Lung (tissue), 12 donors: ENCODE measurements around the gene COMT. TPM values are rescaled to one million over a fixed set of nuclear protein-coding genes. Genes with fewer than 3 reads are reported as not detected.

Experiments used
- ATAC-seq: fragments of 200-7000 bp; cut with Tn5 transposase; one replicate; pipeline ENCODE4 v1.9.1; 2020; ENCODE audit warnings: moderate number of reproducible peaks; ENCODE audit not compliant: insufficient read depth, low FRiP score
- DNase-seq, 3 donors: peaks; one replicate each; pipeline ENCODE4 v3.0.0-alpha.2; 2013 to 2017
- H3K27ac ChIP-seq, 2 donors: one replicate each; pipeline ENCODE4 v1.5.1; 2013; ENCODE audit warnings: mild to moderate bottlenecking in 2 of 2, moderate library complexity in 2 of 2, control low read depth in 1 of 2, inconsistent platforms in 1 of 2, low read depth in 1 of 2, low read length in 1 of 2
- H3K27me3 ChIP-seq, 3 donors: one replicate each; pipeline ENCODE4 v1.5.1; 2013; ENCODE audit warnings: low read length in 2 of 3; ENCODE audit not compliant: control insufficient read depth in 3 of 3, insufficient read depth in 3 of 3
- H3K36me3 ChIP-seq, 4 donors: one replicate each; pipeline ENCODE4 v1.5.1; 2013; ENCODE audit warnings: low read length in 4 of 4, mild to moderate bottlenecking in 1 of 4, moderate library complexity in 1 of 4; ENCODE audit not compliant: control insufficient read depth in 4 of 4, insufficient read depth in 4 of 4
- H3K4me1 ChIP-seq, 5 donors: one replicate each; pipeline ENCODE4 v1.5.1; 2013; ENCODE audit warnings: low read length in 5 of 5, mild to moderate bottlenecking in 2 of 5, moderate library complexity in 1 of 5; ENCODE audit not compliant: control insufficient read depth in 5 of 5, insufficient read depth in 5 of 5
- H3K4me3 ChIP-seq: one replicate; pipeline ENCODE4 v1.5.1; 2013; ENCODE audit warnings: mild to moderate bottlenecking, control low read depth, moderate library complexity
- H3K9ac ChIP-seq, 2 donors: one replicate each; pipeline ENCODE4 v1.5.1; 2013; ENCODE audit warnings: low read length in 2 of 2, control low read depth in 1 of 2; ENCODE audit not compliant: insufficient read depth in 1 of 2
- H3K9me3 ChIP-seq, 4 donors: one replicate each; pipeline ENCODE4 v1.5.1; 2013; ENCODE audit warnings: low read length in 3 of 4, mild to moderate bottlenecking in 1 of 4, moderate library complexity in 1 of 4; ENCODE audit not compliant: control insufficient read depth in 4 of 4, insufficient read depth in 3 of 4
- WGBS, 2 donors: extraction: QIAGEN DNeasy Blood & Tissue Kit; methylation state at CpG; one replicate each; pipeline ENCODE4 v1.1.7; 2013; 5-methylcytosine and 5-hydroxymethylcytosine counted together
- polyA plus RNA-seq, 2 donors: library from polyadenylated mRNA; stranded (reverse); fragments of 200-250 nt; gene quantifications; one replicate each; pipeline ENCODE4 v1.2.1, GENCODE V29; 2013
- total RNA-seq, 2 donors: library from RNA; depleted of rRNA in 1 of 2; stranded (reverse); fragments of >200 nt in 1 of 2; gene quantifications; one replicate each; pipeline ENCODE4 v1.2.1, GENCODE V29; 2014 to 2021
- TF ChIP-seq, protein P1 (sequence below): IDR thresholded peaks from 2 replicates; pipeline ENCODE4 v1.5.1; 2012; ENCODE audit warnings: mild to moderate bottlenecking; ENCODE audit errors: control extremely low read depth, extremely low read depth
- donor health status: control.
- donor health status: control.
- donor health status: Bipolar disorder and iron deficiency.
- donor health status: healthy.
- donor health status: DM: yes; HTN: yes; CAD: no.

COMT gene
- total and polyA plus RNA-seq, 4 donors = 147 to 272 (median 208) TPM

DNA sequence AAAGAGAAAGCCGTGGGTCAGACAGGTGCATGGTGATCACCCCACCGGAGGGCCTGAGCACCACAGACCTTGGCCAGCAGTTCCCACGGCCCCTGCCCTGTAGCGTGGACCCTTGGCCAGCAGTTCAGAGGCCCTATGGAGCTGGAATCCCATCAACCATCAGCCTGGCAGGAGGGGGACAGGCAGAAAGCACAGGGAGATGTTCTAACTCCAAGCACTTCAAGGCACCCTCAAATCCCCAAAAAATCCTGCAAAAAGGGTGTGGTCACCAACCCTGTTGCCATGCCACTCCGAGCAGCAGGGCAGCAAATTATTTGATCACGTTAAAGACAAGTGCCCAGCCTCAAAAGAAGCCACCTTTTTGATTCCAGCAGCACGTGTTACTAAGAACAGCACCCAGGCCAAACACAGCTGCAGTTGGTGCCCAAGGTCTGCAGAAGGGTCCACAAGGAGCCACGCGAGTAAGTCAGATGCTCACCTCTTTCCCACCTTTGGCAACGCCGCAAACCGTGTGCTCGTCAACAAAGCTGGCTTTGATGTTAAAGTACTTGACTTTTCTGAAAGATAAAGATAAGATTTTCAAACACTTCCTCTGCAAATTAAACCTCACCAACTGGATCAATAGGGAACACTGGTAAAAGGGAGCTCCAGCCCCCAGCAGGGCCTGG is 26.2 kb upstream of the COMT start:
- 82 to 89% methylated on average over 13 of the region's 13 CpGs for WGBS, 2 donors
- TF ChIP-seq, protein P1, sequence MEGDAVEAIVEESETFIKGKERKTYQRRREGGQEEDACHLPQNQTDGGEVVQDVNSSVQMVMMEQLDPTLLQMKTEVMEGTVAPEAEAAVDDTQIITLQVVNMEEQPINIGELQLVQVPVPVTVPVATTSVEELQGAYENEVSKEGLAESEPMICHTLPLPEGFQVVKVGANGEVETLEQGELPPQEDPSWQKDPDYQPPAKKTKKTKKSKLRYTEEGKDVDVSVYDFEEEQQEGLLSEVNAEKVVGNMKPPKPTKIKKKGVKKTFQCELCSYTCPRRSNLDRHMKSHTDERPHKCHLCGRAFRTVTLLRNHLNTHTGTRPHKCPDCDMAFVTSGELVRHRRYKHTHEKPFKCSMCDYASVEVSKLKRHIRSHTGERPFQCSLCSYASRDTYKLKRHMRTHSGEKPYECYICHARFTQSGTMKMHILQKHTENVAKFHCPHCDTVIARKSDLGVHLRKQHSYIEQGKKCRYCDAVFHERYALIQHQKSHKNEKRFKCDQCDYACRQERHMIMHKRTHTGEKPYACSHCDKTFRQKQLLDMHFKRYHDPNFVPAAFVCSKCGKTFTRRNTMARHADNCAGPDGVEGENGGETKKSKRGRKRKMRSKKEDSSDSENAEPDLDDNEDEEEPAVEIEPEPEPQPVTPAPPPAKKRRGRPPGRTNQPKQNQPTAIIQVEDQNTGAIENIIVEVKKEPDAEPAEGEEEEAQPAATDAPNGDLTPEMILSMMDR = no peak
- DNase-seq (no peak), ATAC-seq (no peak)
- H3K9me3 ChIP-seq = no peaks in the 10 kb centered on the region
- peaks cover 10 to 59% (median 22%) of the 10 kb centered on the region in 4 donors for H3K36me3 ChIP-seq
- H3K4me3 ChIP-seq = no peak overlapping the region
- no peaks in the 10 kb centered on the region for H3K4me1 ChIP-seq
- no peaks in the 10 kb centered on the region for H3K27me3 ChIP-seq
- H3K9ac ChIP-seq = no peak overlapping the region
- H3K27ac ChIP-seq = no peak overlapping the region

DNA sequence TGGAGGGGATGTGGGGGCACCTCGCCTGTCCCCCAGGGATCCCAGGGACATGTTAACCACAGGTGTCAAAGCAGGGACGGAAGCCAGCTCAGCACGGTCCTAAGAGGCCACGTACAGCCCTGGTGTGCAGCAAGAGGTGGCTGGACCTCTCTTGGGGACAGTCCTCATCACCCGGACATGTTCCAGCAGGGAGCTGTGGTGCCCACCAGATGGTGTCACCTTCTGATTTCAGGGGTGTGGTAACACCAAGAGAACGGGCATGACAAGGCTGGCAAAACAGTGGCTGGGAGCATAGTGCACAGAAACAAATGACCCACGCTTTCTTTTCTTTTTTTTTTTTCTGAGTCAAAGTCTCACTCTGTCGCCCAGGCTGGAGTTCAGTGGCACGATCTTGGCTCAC is 25.6 kb upstream of the COMT start:
- TF ChIP-seq, protein P1 = no peak
- ATAC-seq (no peak), DNase-seq (no peak)
- Histone ChIP-seq H3K27ac (no peak overlapping the region), H3K27me3 (no peaks in the 10 kb centered on the region), H3K4me3 (no peak overlapping the region), H3K9me3 (no peaks in the 10 kb centered on the region), H3K9ac (no peak overlapping the region), H3K4me1 (no peaks in the 10 kb centered on the region), H3K36me3 (peaks cover 10 to 59% (median 22%) of the 10 kb centered on the region in 4 donors)
- WGBS, 2 donors = 91 to 92% methylated on average over 9 of the region's 9 CpGs

DNA sequence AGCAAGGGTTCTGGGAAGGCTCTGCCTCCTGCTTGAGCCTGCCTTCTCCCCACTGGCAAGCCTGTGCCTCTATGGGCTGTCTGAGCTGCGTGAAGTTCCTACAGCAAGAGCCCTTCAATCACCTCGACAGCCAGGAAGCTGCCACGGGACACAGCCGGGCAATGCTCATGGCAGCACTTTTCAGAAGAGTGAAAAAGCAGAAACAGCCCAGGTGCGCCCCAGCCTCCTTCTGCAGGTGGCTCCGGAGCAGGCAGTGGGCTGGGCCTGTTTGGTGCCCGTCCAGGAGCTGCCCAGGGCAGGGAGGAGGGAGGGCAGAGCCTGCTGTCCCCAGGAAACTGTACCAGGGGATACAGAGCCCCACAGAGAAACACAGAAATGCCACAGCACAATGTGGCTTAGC is 24.6 kb upstream of the COMT start:
- ATAC-seq (no peak), DNase-seq (no peak)
- H3K27me3 ChIP-seq = no peaks in the 10 kb centered on the region
- no peak overlapping the region for H3K9ac ChIP-seq
- H3K36me3 ChIP-seq = peaks cover 10 to 52% (median 22%) of the 10 kb centered on the region in 4 donors
- H3K4me3 ChIP-seq = no peak overlapping the region
- TF ChIP-seq, protein P1 = no peak
- no peaks in the 10 kb centered on the region for H3K9me3 ChIP-seq
- WGBS, 2 donors = 58 to 71% methylated on average over 7 of the region's 7 CpGs
- no peaks in the 10 kb centered on the region for H3K4me1 ChIP-seq
- no peak overlapping the region for H3K27ac ChIP-seq
